NCI-H2227 (cell line): Measurements from ENCODE around the gene PGGHG.
"Not testable (repeated sequence)": the region's sequence is repeated elsewhere in the genome, so short reads cannot be mapped to it uniquely, and the experiment has no call there.

Experiments
- DNase-seq: peaks from one replicate; lab custom pipeline; 2025; ENCODE audit not compliant: unreplicated experiment; lab: John Stamatoyannopoulos, UW

The PGGHG gene

GRCh38 chr11:311013-311748 is 22.3 kb downstream of the PGGHG start:
- DNase-seq = not testable (repeated sequence)

DNA sequence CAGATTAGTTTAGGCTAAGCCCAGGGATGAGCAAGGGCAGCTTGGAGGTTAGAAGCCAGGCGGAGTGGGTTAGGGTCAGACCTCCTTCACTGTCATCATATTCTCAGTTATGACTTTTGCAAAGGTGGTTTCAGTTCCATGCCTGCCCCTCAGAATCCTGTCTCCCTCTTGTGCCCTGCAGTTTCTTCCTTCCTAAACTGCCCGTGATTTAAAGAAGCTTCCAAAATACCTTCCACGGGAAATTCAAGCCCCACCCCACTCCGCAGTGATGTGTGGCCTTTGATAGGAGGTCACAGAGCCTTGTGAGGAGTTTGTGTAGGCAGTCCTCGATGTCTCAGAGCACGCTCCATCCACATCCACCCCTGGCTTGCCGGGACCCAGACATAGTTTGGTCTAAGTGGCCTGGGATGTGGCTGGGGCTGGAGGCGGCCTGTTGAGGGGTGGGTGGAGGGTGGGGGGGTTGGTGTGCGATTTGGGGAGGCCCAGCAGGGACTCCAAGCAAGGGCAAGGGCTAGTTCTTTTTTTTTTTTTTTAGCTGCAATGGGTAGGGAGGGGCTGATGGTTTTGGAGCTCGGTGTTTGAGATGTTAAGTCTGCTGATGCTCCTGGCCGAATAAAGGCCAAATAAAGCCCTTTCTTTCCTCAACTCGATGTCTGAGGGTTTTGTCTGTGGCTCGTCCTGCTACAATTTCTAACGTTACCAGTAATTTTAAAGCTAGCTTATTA is 23.3 kb downstream of the PGGHG start:
- DNase-seq = no peak

GRCh38 chr11:313304-313786 is 24.4 kb downstream of the PGGHG start:
- no peak for DNase-seq

GRCh38 chr11:313787-314553 is 25.0 kb downstream of the PGGHG start, which contains the start of gene IFITM1:
Gene IFITM1, plus strand, starts transcription at chr11:314040. Its CDS starts 131 bp downstream, at chr11:314171.
- no peak for DNase-seq

DNA sequence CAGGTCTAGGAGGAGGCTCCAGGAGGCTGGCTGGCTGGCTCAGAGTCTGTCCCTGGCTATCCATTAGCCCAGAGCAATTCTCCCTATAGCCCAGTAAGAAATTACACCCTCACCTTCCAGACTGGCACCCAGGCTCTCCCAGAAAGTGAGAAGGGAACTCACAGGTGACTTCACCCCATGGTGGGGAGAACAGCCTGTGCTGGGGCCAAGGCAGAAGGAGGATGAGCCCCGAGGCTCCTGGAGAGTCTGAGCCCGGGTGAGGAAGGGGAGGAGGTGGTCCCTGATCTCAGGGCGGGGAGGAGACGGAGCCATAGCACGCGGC is 25.6 kb downstream of the PGGHG start:
- DNase-seq = not testable (repeated sequence)

DNA sequence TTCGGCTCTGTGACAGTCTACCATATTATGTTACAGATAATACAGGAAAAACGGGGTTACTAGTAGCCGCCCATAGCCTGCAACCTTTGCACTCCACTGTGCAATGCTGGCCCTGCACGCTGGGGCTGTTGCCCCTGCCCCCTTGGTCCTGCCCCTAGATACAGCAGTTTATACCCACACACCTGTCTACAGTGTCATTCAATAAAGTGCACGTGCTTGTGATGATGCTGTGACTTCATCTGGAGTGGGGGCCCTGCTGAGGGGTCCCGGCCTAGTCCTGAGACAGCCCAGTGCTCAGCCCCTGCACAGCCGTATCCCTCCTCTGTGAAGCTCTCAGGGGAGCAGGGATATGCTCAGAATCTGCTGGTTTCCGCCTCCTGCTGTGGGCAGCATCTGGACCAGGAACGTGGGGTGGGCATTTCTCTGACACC is 26.1 kb downstream of the PGGHG start:
- no peak for DNase-seq

DNA sequence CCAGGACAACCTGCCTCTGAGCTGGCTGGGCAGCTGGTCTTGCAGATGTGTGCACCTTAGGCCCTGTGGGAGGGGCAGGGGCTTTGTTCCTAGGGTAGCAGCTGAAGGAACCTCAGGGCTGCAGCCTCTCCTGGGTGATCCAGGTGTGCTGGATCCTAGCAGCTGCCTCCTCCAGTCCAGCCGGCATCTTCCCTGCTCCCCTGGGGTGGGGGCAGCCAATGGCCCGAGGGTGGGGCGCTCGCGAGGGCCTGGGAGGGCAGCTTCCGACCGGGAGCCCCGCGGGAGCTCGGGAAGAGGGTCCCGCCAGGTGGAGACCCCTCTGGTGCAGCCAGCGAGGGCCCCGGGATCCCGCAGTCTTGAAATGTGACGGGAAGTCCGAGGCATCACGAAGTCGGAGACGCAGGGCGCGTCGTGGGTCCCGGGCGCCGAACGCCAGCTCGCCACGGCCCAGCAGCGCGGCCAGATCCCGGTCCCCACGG is 26.6 kb downstream of the PGGHG start:
- DNase-seq = no peak

- no peak for DNase-seq
Observed at GRCh38 chr11:316031-316701, 27.2 kb downstream of the PGGHG start.

DNA sequence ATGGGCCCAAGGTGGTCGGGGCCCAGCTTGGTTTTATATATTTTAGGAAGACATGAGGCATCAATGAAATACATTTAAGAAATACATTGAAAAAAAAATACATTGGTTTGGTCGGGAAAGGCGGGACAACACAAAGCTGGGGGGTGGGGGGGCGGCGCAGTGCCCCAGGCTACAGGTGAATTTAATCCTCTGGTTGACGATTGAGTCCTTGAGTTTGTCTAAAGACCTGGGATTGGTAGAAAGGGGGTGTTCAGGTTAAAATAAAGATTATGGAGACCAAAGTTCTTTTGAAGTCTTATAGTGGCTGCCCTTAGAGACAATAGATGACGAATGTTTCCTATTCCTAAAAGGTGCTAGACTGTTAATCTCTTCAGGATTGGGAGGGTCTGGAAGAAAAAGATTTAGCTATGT is 28.0 kb downstream of the PGGHG start:
- DNase-seq = no peak

DNA sequence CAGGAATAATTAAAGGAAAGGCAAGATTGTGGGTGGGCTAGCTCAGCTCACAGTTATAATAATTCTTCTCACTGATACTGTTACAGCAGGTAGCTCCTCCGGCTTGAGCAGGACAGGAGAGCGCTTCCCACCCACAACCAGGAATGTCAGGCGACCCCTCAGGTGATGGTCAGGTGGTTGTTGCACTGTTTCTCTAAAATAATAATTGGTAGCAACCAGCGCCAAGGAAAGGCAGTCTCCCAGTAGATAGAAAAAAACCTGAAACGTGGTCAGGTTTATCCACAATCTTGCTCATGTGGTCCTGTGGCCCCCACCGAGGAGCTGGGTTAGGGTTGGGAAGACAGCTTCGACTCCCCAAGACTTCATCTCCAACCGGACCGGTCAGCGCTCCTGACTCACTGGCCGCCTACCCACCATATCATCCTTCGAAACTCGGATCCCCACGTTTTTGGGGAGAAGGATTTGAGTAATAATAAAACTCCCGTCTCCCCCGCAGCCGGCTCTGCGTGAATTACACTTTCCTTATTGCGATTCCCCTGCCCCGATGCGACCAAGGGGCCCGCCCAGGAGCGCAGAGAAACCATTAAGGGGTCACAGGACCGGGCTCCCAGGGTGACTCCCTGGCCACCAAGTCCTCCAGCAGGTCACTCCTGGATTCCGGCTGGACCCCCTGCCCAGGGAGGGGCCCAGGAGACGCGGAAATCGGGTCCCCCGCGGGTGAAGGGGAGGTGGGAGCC is 28.9 kb downstream of the PGGHG start:
- DNase-seq = not testable (repeated sequence)

- DNase-seq = not testable (repeated sequence)
Observed at GRCh38 chr11:318405-319120, 29.6 kb downstream of the PGGHG start.

DNA sequence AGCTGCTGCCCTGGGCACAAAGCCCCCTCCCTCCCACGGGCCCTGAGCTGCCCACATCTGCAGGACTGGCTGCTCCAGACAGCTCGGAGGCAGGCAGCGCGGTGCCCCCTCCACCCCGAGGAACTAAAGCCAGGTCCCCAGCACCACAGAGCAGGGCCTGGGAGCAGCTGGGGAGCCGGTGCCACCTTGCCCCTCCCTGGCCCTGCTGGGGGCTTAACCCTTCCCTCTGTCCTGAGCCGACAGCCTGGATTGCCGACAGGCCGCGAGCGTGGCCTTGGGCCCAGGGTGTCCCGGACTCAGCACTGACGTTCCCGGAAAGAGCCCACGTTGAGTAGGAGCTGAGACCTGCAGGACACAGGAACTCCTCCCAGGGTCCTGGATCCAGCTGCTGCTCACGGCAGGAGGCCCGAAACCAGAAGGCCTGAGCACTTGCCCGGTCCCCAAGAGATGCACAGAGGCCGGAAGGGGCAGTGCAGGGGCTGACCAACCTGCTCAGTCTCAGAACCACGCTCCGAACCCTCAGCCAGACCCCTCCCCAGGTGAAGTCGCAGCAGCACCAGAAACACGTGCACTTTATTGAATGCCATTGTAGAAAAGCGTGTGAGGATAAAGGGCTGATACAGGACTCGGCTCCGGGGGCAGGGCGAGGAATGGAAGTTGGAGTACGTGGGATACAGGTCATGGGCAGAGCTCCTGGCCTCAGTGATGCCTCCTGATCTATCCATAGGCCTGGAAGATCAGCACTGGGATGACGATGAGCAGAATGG is 30.4 kb downstream of the PGGHG start:
- DNase-seq = not testable (repeated sequence)

- DNase-seq = not testable (repeated sequence)
Observed at GRCh38 chr11:319888-320273, 31.0 kb downstream of the PGGHG start.

GRCh38 chr11:324156-324555 is 35.2 kb downstream of the PGGHG start:
- no peak for DNase-seq

DNA sequence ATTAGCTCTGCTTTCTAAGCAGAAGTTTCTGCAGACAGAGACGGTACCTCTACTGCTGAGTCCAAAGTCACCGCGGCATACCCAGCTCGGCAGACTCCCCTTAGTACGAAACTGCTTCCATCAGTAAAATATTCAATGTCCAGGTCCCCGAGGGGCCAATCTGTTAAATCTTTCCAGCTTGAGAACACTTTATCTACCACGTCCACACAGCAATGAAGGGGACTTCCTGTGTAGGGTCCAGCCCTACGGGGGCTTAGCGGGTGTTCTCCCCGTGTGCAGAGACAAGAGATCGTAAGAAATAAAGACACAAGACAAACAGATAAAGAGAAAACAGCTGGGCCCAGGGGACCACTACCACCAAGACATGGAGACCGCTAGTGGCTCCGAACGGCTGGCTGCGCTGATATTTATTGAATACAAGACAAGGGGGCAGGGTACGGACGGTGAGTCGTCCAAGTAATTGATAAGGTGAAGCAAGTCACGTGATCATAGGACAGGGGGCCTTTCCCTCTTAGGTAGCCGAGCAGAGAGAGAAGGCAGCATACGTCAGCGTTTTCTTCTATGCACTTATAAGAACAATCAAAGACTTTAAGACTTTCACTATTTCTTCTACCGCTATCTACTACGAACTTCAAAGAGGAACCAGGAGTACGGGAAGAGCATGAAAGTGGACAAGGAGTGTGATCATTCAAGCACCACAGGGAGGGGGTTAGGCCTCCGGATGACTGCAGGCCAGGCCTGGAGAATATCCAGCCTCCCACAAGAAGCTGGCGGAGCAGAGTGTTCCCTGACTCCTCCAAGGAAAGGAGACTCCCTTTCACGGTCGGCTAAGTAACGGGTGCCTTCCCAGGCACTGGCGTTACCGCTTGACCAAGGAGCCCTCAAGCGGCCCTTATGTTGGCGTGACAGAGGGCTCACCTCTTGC is 35.9 kb downstream of the PGGHG start:
- not testable (repeated sequence) for DNase-seq

DNA sequence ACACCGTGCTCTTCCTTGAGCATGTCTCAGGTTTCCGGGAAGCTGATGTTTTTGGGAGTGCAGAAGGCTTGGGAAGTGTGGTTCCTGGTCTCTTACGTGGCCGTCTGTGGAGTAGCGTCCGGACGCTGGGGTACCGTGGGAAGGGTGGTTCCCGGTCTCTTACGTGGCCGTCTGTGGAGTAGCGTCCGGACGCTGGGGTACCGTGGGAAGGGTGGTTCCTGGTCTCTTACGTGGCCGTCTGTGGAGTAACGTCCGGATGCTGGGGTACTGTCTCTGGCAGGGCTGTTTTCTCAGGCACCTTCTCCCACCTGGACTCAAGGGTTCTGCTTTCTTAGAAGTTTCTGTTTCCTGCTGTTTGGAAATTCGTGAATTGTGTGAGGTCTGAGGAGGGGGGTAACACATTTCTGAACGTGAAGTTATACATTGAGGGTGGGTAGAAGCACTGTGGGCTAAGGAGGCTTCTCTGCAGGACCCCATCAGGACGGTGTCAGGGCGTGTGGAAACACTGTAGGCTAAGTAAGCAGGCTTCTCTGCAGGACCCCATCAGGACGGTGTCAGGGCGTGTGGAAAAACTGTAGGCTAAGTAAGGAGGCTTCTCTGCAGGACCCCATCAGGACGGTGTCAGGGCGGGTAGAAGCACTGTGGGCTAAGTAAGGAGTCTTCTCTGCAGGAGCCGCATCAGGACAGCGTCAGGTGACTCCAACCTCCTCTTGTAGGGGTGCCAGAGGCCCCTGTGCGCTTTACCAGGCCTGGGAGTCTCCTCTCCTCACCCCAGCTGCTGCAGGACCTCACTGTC is 37.1 kb downstream of the PGGHG start:
- DNase-seq = no peak

GRCh38 chr11:326592-326841 is 37.6 kb downstream of the PGGHG start:
- DNase-seq = no peak
